HFF-Myc (cell line): ENCODE results near the gene UCP2.
"Not testable (repeated sequence)": the region's sequence is repeated elsewhere in the genome, so short reads cannot be mapped to it uniquely, and the experiment has no call there.

Source experiments
- DNase-seq: peaks from one replicate; pipeline ENCODE4 v3.0.0-alpha.2; 2011; ENCODE audit warnings: low read depth; ENCODE audit errors: extremely low read depth
- H3K4me3 ChIP-seq: replicated peaks from 2 replicates; pipeline ENCODE4 v1.5.1; 2011; ENCODE audit warnings: low read depth, mild to moderate bottlenecking, control low read depth, low read length
- CTCF ChIP-seq: IDR thresholded peaks from 2 replicates; pipeline ENCODE4 v1.5.1; 2012; ENCODE audit warnings: mild to moderate bottlenecking, low read depth, low read length, control low read depth; ENCODE audit errors: missing control alignments

The UCP2 gene

DNA sequence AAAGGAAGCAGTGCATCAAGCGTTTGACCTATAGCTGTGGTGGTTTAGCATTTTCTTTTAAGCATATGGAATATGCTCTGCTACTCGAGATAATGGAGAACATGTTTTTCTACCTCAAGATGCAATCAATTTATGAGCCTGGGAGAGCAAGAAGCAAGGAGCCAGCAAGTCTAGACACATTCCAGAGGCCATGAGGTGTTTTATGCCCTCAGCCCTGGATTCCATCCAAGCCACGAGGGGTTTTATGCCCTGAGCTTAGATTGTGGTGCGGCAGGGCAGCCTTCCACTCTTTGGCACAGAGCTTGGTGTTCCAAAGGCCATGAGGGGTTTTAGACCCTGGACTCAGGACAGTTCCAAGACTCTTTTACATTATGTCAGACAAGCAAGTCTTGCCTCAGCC, 43.5 kb downstream of the UCP2 start:
- no peak for TF ChIP-seq CTCF
- peak; percentile 38 for DNase-seq
- H3K4me3 ChIP-seq, result no peak overlapping the region

- DNase-seq, H3K4me3 ChIP-seq: not testable (repeated sequence)
Measured at GRCh38 chr11:73936047-73936446, 46.6 kb downstream of the UCP2 start.

DNA sequence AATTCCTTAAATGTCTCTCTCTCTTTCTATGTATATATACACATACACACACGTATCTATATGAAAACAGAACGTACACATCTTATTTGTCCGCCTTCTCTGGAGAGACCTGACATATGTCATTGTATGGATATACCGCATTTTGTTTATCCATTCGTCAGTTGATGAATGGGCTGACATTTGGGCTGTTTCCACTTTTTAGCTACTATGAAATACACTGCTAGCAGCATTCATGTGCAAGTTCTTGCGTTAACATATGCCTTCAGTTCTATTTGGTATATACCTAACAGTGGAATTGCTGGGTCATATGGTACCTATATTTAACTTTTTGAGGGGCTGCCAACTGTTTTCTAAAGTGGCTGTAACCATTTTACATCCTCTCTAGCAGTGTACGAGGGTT, 49.9 kb downstream of the UCP2 start:
- TF ChIP-seq CTCF, result no peak
- no peak overlapping the region for H3K4me3 ChIP-seq
- DNase-seq, result no peak

DNA sequence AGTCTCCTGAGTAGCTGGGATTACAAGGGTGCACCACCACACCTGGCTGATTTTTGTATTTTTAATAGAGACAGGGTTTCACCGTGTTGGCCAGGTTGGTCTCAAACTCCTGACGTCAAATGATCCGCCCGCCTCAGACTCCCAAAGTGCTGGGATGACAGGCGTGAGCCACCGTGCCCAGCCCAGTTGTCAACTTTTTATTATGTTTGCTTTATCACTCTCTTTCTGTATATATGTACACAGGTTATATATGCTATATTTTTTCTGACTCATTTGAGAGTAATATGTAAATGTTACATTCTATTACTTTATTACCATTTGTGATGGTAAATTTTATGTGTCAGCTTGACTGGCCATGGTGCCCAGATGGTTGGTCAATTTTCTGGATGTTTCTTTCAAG, 50.7 kb downstream of the UCP2 start:
- no peak for TF ChIP-seq CTCF
- no peak for DNase-seq
- H3K4me3 ChIP-seq, result no peak overlapping the region

GRCh38 chr11:73931039-73931645, 51.5 kb downstream of the UCP2 start:
- DNase-seq, result peak; percentile 58
- TF ChIP-seq CTCF, result peak; percentile 46
- no peak overlapping the region for H3K4me3 ChIP-seq

- no peak overlapping the region for H3K4me3 ChIP-seq
- TF ChIP-seq CTCF, result no peak
- no peak for DNase-seq
Measured at GRCh38 chr11:73929388-73929787, 53.3 kb downstream of the UCP2 start.
